Measurements from ENCODE around the gene SLC25A27.

Gene SLC25A27

GRCh38 chr6:46711491-46711890 lies 58.7 kb downstream of the SLC25A27 start:
- Mint-ChIP-seq H3K4me3 (no peak overlapping the region), H3K4me1 (no peaks in the 10 kb centered on the region), H3K9me3 (no peaks in the 10 kb centered on the region), H3K36me3 (no peaks in the 10 kb centered on the region), H3K27ac (no peak overlapping the region), H3K27me3 (peaks cover 4% of the 10 kb centered on the region)
- DNase-seq (ENCODE audit: low spot score in 2 of 2): no peak
- ATAC-seq (ENCODE audit: low read depth): no peak

- DNase-seq (ENCODE audit: low spot score in 2 of 2): no peak
- no peak overlapping the region for H3K4me3 Mint-ChIP-seq
These were observed 62.4 kb downstream of the SLC25A27 start for GRCh38 chr6:46715141-46715540.

DNA sequence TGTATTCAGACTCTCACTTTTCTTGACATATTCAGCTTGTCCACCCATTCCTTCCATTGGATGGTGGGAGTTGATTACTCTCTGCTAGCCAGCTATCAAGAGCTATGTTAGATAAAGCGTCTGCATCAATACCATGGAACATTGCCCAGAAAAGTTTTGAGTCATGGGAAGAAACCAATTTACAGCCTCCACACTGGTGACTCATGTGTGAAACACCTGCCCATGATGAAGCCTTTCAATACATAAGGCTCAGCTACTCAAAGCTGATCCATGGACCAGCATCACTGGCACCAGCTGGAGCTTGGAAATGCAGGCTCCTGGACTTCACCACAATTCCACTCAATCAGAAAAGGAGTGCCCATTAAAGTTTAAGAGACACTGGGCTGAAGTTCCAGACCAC lies 66.3 kb downstream of the SLC25A27 start:
- no peak overlapping the region for H3K4me3 Mint-ChIP-seq
- ATAC-seq (ENCODE audit: low read depth) (no peak), DNase-seq (ENCODE audit: low spot score in 2 of 2) (no peak)
- peaks cover 14% of the 10 kb centered on the region for H3K27me3 Mint-ChIP-seq
- no peaks in the 10 kb centered on the region for H3K9me3 Mint-ChIP-seq
- no peaks in the 10 kb centered on the region for H3K4me1 Mint-ChIP-seq
- no peaks in the 10 kb centered on the region for H3K36me3 Mint-ChIP-seq
- no peak overlapping the region for H3K27ac Mint-ChIP-seq

More at GRCh38 chr6:46715141-46715540, 62.4 kb downstream of the SLC25A27 start:
- no peaks in the 10 kb centered on the region for H3K4me1 Mint-ChIP-seq
- H3K9me3 Mint-ChIP-seq: no peaks in the 10 kb centered on the region
- no peak overlapping the region for H3K27ac Mint-ChIP-seq
- ATAC-seq (ENCODE audit: low read depth): no peak
- H3K27me3 Mint-ChIP-seq: peaks cover 9% of the 10 kb centered on the region
- no peaks in the 10 kb centered on the region for H3K36me3 Mint-ChIP-seq

GRCh38 chr6:46720401-46720800 lies 67.6 kb downstream of the SLC25A27 start:
- DNase-seq (ENCODE audit: low spot score in 2 of 2) (no peak), ATAC-seq (ENCODE audit: low read depth) (no peak)
- Mint-ChIP-seq H3K27ac (no peak overlapping the region), H3K4me3 (no peak overlapping the region), H3K9me3 (no peaks in the 10 kb centered on the region), H3K4me1 (no peaks in the 10 kb centered on the region), H3K36me3 (no peaks in the 10 kb centered on the region), H3K27me3 (peaks cover 20% of the 10 kb centered on the region)

Data from memory B cell (primary cell).